ENCODE data around the gene EDAR. TPM values are rescaled to one million over a fixed set of nuclear protein-coding genes. Genes with fewer than 3 reads are reported as not detected.

Gene EDAR
- total RNA-seq, 1 experiment from 2014 or later: 0.82 TPM

- Mint-ChIP-seq H3K27ac (ENCODE audit: unreplicated experiment) (no peak overlapping the region), H3K36me3 (ENCODE audit: insufficient read depth, unreplicated experiment) (no peaks in the 10 kb centered on the region), H3K27me3 (ENCODE audit: insufficient read depth, unreplicated experiment) (no peaks in the 10 kb centered on the region), H3K4me3 (ENCODE audit: unreplicated experiment) (no peak overlapping the region), H3K4me1 (ENCODE audit: low read depth, unreplicated experiment) (peaks cover 8% of the 10 kb centered on the region), H3K9me3 (ENCODE audit: unreplicated experiment) (no peaks in the 10 kb centered on the region)
- POLR2A ChIA-PET: no interaction called here
- H3K36me3 ChIP-seq (ENCODE audit: control insufficient read depth, insufficient read depth, low read length): no peaks in the 10 kb centered on the region
- intact Hi-C loops (cut with micrococcal nuclease; ENCODE audit: unreplicated experiment): loop anchor here (5.0 kb wide), 1 partner anchor 135 kb away; no protein-coding TSS in a partner anchor
- no peaks in the 10 kb centered on the region for H3K4me1 ChIP-seq
- no peak for TF ChIP-seq CTCF (IDR thresholded peaks at IDR 0.05; ENCODE audit: insufficient read depth in 1 of 2, low read depth in 1 of 2, low read length in 1 of 2, severe bottlenecking in 1 of 2, unreplicated experiment in 1 of 2)
- no peaks in the 10 kb centered on the region for H3K9me3 ChIP-seq
- CTCF ChIA-PET: interaction anchor here (1.4 kb wide), 1 partner anchor 55 kb away, joined by 3 read pairs; no protein-coding TSS in a partner anchor
- DNase-seq: no peak
- H3K27me3 ChIP-seq (replicated peaks; ENCODE audit: control insufficient read depth, insufficient read depth, low read length): no peaks in the 10 kb centered on the region
- no TSS peak for BruUV-seq (replicated peaks)
- H3K4me3 ChIP-seq (ENCODE audit: low read depth, low read length): no peak overlapping the region
Measured at GRCh38 chr2:108927405-108927804, 61.6 kb downstream of the EDAR start.

- TF ChIP-seq CTCF (IDR thresholded peaks at IDR 0.05; ENCODE audit: insufficient read depth in 1 of 2, low read depth in 1 of 2, low read length in 1 of 2, severe bottlenecking in 1 of 2, unreplicated experiment in 1 of 2): no peak
- Mint-ChIP-seq H3K27ac (ENCODE audit: unreplicated experiment) (no peak overlapping the region), H3K4me3 (ENCODE audit: unreplicated experiment) (no peak overlapping the region), H3K4me1 (ENCODE audit: low read depth, unreplicated experiment) (peaks cover 8% of the 10 kb centered on the region), H3K27me3 (ENCODE audit: insufficient read depth, unreplicated experiment) (no peaks in the 10 kb centered on the region), H3K36me3 (ENCODE audit: insufficient read depth, unreplicated experiment) (no peaks in the 10 kb centered on the region), H3K9me3 (ENCODE audit: unreplicated experiment) (no peaks in the 10 kb centered on the region)
- no TSS peak for BruUV-seq (replicated peaks)
- no peaks in the 10 kb centered on the region for H3K36me3 ChIP-seq (ENCODE audit: control insufficient read depth, insufficient read depth, low read length)
- H3K27me3 ChIP-seq (replicated peaks; ENCODE audit: control insufficient read depth, insufficient read depth, low read length): no peaks in the 10 kb centered on the region
- CTCF ChIA-PET: interaction anchor here (1.4 kb wide), 1 partner anchor 56 kb away, joined by 3 read pairs; no protein-coding TSS in a partner anchor
- peak in 1 of 2 experiments; percentile 32 for DNase-seq
- H3K9me3 ChIP-seq: no peaks in the 10 kb centered on the region
- intact Hi-C loops (cut with micrococcal nuclease; ENCODE audit: unreplicated experiment): loop anchor here (5.0 kb wide), 1 partner anchor 136 kb away; no protein-coding TSS in a partner anchor
- no peak overlapping the region for H3K4me3 ChIP-seq (ENCODE audit: low read depth, low read length)
- no peaks in the 10 kb centered on the region for H3K4me1 ChIP-seq
- POLR2A ChIA-PET: no interaction called here
Measured at GRCh38 chr2:108926561-108927380, 62.2 kb downstream of the EDAR start.

- Histone ChIP-seq H3K9me3 (no peaks in the 10 kb centered on the region), H3K4me1 (no peaks in the 10 kb centered on the region), H3K27me3 (replicated peaks; ENCODE audit: control insufficient read depth, insufficient read depth, low read length) (no peaks in the 10 kb centered on the region), H3K36me3 (ENCODE audit: control insufficient read depth, insufficient read depth, low read length) (no peaks in the 10 kb centered on the region), H3K4me3 (ENCODE audit: low read depth, low read length) (no peak overlapping the region)
- Mint-ChIP-seq H3K27me3 (ENCODE audit: insufficient read depth, unreplicated experiment) (no peaks in the 10 kb centered on the region), H3K27ac (ENCODE audit: unreplicated experiment) (no peak overlapping the region), H3K9me3 (ENCODE audit: unreplicated experiment) (no peaks in the 10 kb centered on the region), H3K4me3 (ENCODE audit: unreplicated experiment) (no peak overlapping the region), H3K36me3 (ENCODE audit: insufficient read depth, unreplicated experiment) (no peaks in the 10 kb centered on the region), H3K4me1 (ENCODE audit: low read depth, unreplicated experiment) (peaks cover 8% of the 10 kb centered on the region)
- no peak for DNase-seq
- BruUV-seq (replicated peaks): no TSS peak
- no peak for TF ChIP-seq CTCF (IDR thresholded peaks at IDR 0.05; ENCODE audit: insufficient read depth in 1 of 2, low read depth in 1 of 2, low read length in 1 of 2, severe bottlenecking in 1 of 2, unreplicated experiment in 1 of 2)
- intact Hi-C loops (cut with micrococcal nuclease; ENCODE audit: unreplicated experiment): loop anchor here (5.0 kb wide), 1 partner anchor 137 kb away; no protein-coding TSS in a partner anchor
- ChIA-PET CTCF (no interaction called here), POLR2A (no interaction called here)
Measured at GRCh38 chr2:108925735-108926134, 63.3 kb downstream of the EDAR start.

Measured in Caco-2 (cell line).